GM12878 (cell line): ENCODE measurements around the gene TMEM37. TPM values are rescaled to one million over a fixed set of nuclear protein-coding genes. Genes with fewer than 3 reads are reported as not detected.

Source experiments
- ATAC-seq: fragments of 200-7000 bp; cut with Tn5 transposase; 3 replicates; pipeline ENCODE4 v1.9.1; 2020; ENCODE audit warnings: mild to moderate bottlenecking, moderate library complexity
- BruUV-seq: library from RNA; stranded (reverse); fragments of 400-500 nt; replicated peaks from 2 replicates; lab custom pipeline; 2021; lab: Mats Ljungman, UMichigan
- CTCF ChIA-PET: fragments of 300-600 bp; sonication (Branson Sonifier 250); formaldehyde crosslinking; extraction: SDS; loops from one replicate; lab custom pipeline; 2021; ENCODE audit warnings: inconsistent platforms; lab: Yijun Ruan, JAX
- POLR2A ChIA-PET: fragments of 350-600 bp; formaldehyde crosslinking; extraction: SDS; loops from one replicate; lab custom pipeline; 2021; ENCODE audit warnings: inconsistent platforms; lab: Charles Lee
- RAD21 ChIA-PET: fragments of 300-600 bp; sonication (Branson Sonifier 250); formaldehyde crosslinking; loops from one replicate; lab custom pipeline; 2023; ENCODE audit warnings: antibody characterized with exemption; ENCODE audit not compliant: unreplicated experiment; lab: Charles Lee
- SMC1A ChIA-PET: fragments of 300-600 bp; sonication (Branson Sonifier 250); formaldehyde crosslinking; loops from one replicate; lab custom pipeline; 2023; ENCODE audit not compliant: unreplicated experiment, uncharacterized antibody; lab: Charles Lee
- DNase-seq: peaks from one replicate; pipeline ENCODE4 v3.0.0-alpha.2; 2011; ENCODE audit warnings: low read depth, low spot score
- FAIRE-seq: peaks from 3 replicates; lab custom pipeline; 2011; peaks lifted over from hg19 to GRCh38; lab: Jason Lieb, UNC
- H2AFZ ChIP-seq: 2 replicates; pipeline ENCODE4 v1.6.0; 2011; ENCODE audit warnings: low read depth, low read length, control low read depth; ENCODE audit not compliant: control insufficient read depth
- H3K27ac ChIP-seq: 2 replicates; pipeline ENCODE4 v1.5.1; 2011; ENCODE audit warnings: control low read depth; ENCODE audit not compliant: control insufficient read depth, insufficient read depth
- H3K27me3 ChIP-seq, 2 experiments: replicated peaks in 1 of 2; 2 replicates each; pipeline versions ENCODE4 v1.6.0 to v1.6.1; 2011; ENCODE audit warnings: low read length in 1 of 2; ENCODE audit not compliant: control insufficient read depth in 2 of 2, insufficient read depth in 2 of 2
- H3K36me3 ChIP-seq, 2 experiments: 2 replicates each; pipeline ENCODE4 v1.5.1; 2011; ENCODE audit warnings: low read length in 1 of 2; ENCODE audit not compliant: control insufficient read depth in 2 of 2, insufficient read depth in 2 of 2
- H3K4me1 ChIP-seq: 2 replicates; pipeline ENCODE4 v1.6.1; 2011; ENCODE audit warnings: mild to moderate bottlenecking, low read length, moderate library complexity, mixed read lengths; ENCODE audit not compliant: control insufficient read depth, insufficient read depth
- H3K4me2 ChIP-seq: 2 replicates; pipeline ENCODE4 v1.6.0; 2011; ENCODE audit warnings: control low read depth; ENCODE audit not compliant: control insufficient read depth, insufficient read depth
- H3K4me3 ChIP-seq: fragments of 200-600 bp; sonication (generic); 2 replicates; pipeline ENCODE4 v1.5.1; 2016
- H3K79me2 ChIP-seq: 2 replicates; pipeline ENCODE4 v1.6.0; 2011; ENCODE audit warnings: low read length; ENCODE audit not compliant: control insufficient read depth, insufficient read depth
- H3K9ac ChIP-seq: 2 replicates; pipeline ENCODE4 v1.8.0; 2011; ENCODE audit warnings: low read length, control low read depth, mixed read lengths; ENCODE audit not compliant: control insufficient read depth, insufficient read depth
- H3K9me3 ChIP-seq: replicated peaks from 3 replicates; pipeline ENCODE4 v1.5.1; 2011; ENCODE audit warnings: mild to moderate bottlenecking, low read length; ENCODE audit not compliant: control insufficient read depth, insufficient read depth
- H4K20me1 ChIP-seq: 2 replicates; pipeline ENCODE4 v1.6.0; 2011; ENCODE audit not compliant: control insufficient read depth, insufficient read depth
- ATF7 ChIP-seq: fragments of 450-650 bp; IDR thresholded peaks from 2 replicates; pipeline ENCODE4 v1.6.1; 2016; ENCODE audit warnings: low read depth, mild to moderate bottlenecking
- BHLHE40 ChIP-seq, 2 experiments: fragments of 450-650 bp in 1 of 2; IDR thresholded peaks; 2 replicates each; pipeline ENCODE4 v1.6.1; 2011 to 2017; ENCODE audit warnings: low read depth in 2 of 2, borderline replicate concordance in 1 of 2, improper control_type of control experiment in 1 of 2, low read length in 1 of 2, mild to moderate bottlenecking in 1 of 2
- CHD4 ChIP-seq: fragments of 200-600 bp; sonication (generic); IDR thresholded peaks from 2 replicates; pipeline ENCODE4 v1.6.1; 2016; ENCODE audit warnings: mild to moderate bottlenecking
- HDAC6 ChIP-seq: fragments of 200-600 bp; sonication (generic); IDR thresholded peaks from one replicate; pipeline ENCODE4 v1.8.0; 2017; ENCODE audit warnings: antibody characterized with exemption; ENCODE audit not compliant: unreplicated experiment
- HDGF ChIP-seq: fragments of 450-650 bp; IDR thresholded peaks from 2 replicates; pipeline ENCODE4 v1.6.1; 2016; ENCODE audit warnings: antibody characterized with exemption
- IKZF2 ChIP-seq, 2 experiments: fragments of 450-650 bp; IDR thresholded peaks; 2 replicates each; pipeline ENCODE4 v1.6.1; 2017; ENCODE audit warnings: mild to moderate bottlenecking in 2 of 2, moderate library complexity in 2 of 2
- RELB ChIP-seq: fragments of 450-650 bp; IDR thresholded peaks from 2 replicates; pipeline ENCODE4 v1.6.1; 2017; ENCODE audit warnings: low read depth, mild to moderate bottlenecking, moderate library complexity
- RUNX3 ChIP-seq: IDR thresholded peaks from 2 replicates; pipeline ENCODE4 v1.6.1; 2012; ENCODE audit warnings: low read length, inconsistent platforms
- SREBF1 ChIP-seq: IDR thresholded peaks from 2 replicates; pipeline ENCODE4 v1.6.1; 2012; ENCODE audit warnings: mild to moderate bottlenecking, low read length
- TBL1XR1 ChIP-seq: IDR thresholded peaks from 2 replicates; pipeline ENCODE4 v1.6.1; 2012; ENCODE audit warnings: low read depth, low read length, improper control_type of control experiment
- TCF7 ChIP-seq: IDR thresholded peaks from 2 replicates; pipeline ENCODE4 v1.6.1; 2014; ENCODE audit warnings: antibody characterized with exemption, borderline replicate concordance
- ZNF274 ChIP-seq: IDR thresholded peaks from one replicate; pipeline ENCODE4 v1.8.0; 2011; ENCODE audit not compliant: insufficient read length, insufficient read depth
- WGBS: methylation state at CpG from one replicate; pipeline ENCODE4 v1.1.6; 2016; ENCODE audit warnings: low lambda C conversion rate; ENCODE audit not compliant: insufficient replicate concordance, insufficient coverage; ENCODE audit errors: missing lambda C conversion rate; 5-methylcytosine and 5-hydroxymethylcytosine counted together
- in situ Hi-C: fragments of 300-500 bp; cut with MboI; formaldehyde crosslinking; loops from 9 replicates; pipeline ENCODE4 v1.14.3; 2018; ENCODE audit warnings: mixed read lengths
- intact Hi-C: fragments of 100-400 bp; cut with micrococcal nuclease; formaldehyde crosslinking; loops from one replicate; pipeline ENCODE4 v1.14.2; 2022; ENCODE audit not compliant: unreplicated experiment
- polyA plus RNA-seq, 11 experiments: library from polyadenylated mRNA; depleted of rRNA in 4 of 11; unstranded in 6 of 11; stranded (reverse) in 5 of 11; fragments of >200 nt; fragmentation: Nextera tagmentation in 4 of 11; fragmentation: Illumina TruSeq in 1 of 11; extraction: Ambion mirVana in 4 of 11; extraction: Trizol in 1 of 11; gene quantifications; 1 replicate in 1 of 11; 2 replicates in 10 of 11; pipeline versions ENCODE4 v1.2.1 to v1.2.3, GENCODE V29; 2011 to 2016; ENCODE audit warnings: inconsistent platforms in 2 of 11, missing spikeins in 2 of 11, low read depth in 1 of 11
- total RNA-seq, 4 experiments: library from RNA; depleted of rRNA in 3 of 4; stranded (reverse); fragments of >200 nt in 3 of 4; fragmentation: Illumina TruSeq in 1 of 4; extraction: Trizol in 1 of 4; gene quantifications; 2 replicates each; pipeline versions ENCODE4 v1.2.1 to v1.2.3, GENCODE V29; 2013 to 2021
- TF ChIP-seq, protein P1 (sequence below): IDR thresholded peaks from 2 replicates; pipeline ENCODE4 v1.6.1; 2011; ENCODE audit warnings: low read depth, mild to moderate bottlenecking, low read length, moderate library complexity, borderline replicate concordance; ENCODE audit errors: extremely low read depth
- TF ChIP-seq, protein P2 (sequence below): IDR thresholded peaks from 2 replicates; pipeline ENCODE4 v1.6.1; 2012; ENCODE audit warnings: low read depth, low read length, improper control_type of control experiment

TMEM37 gene
- total and polyA plus RNA-seq, 10 of the 15 experiments (the other 5 are each of a cell fraction or from before 2014, with no cell fraction given), result 0.07 to 0.67 (median 0.24) TPM; not detected in 3

DNA sequence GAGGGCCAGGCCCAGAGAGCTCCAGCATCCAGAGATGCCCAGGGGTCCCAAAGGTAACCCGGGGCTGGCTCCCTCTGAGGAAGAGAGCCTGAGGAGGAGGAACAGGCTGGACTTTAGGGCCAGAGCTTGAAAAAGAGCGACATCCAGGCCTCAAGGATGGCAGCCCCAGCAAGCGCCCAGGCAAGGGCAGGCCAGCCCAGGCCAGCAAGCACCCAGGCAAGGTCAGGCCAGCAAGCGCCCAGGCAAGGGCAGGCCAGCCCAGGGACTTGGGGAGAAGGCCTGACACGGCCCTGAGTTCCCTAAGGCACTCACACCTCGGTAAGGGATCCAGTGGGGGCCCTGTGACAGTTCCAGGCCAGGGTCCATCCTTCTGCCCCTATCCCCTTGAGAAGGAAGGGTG is 34.5 kb upstream of the TMEM37 start (continued):
- no peak for TF ChIP-seq RELB
- TF ChIP-seq HDAC6, result no peak
- no peak for TF ChIP-seq ZNF274
- no peak for TF ChIP-seq ATF7
- no peak for TF ChIP-seq IKZF2 (IDR thresholded peaks at IDR 0.05)
- TF ChIP-seq HDGF, result no peak
- TF ChIP-seq, protein P1, sequence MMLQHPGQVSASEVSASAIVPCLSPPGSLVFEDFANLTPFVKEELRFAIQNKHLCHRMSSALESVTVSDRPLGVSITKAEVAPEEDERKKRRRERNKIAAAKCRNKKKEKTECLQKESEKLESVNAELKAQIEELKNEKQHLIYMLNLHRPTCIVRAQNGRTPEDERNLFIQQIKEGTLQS, result no peak
- no peak for TF ChIP-seq TCF7
- TF ChIP-seq, all 136 proteins: peak for 0

DNA sequence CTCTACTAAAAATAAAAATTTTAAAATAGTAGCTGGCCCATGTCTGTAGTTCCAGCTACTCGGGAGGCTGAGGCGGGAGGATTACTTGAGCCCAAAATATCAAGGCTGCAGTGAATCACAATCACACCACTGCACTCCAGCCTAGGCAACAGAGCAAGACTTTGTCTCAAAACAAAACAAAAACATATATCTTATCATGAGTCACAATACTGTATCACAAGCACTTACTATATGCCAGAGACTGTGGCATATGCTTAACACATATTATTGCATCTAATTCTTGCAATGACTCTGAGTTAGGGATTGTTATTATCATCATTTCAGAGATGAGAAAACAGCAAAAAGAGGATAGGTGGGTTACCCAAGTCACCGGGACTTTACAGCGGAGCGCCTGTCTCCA is 29.5 kb upstream of the TMEM37 start:
- CTCF ChIA-PET, result interaction anchor here (10.3 kb wide), 1 partner anchor 76 kb away, joined by 187 read pairs; no protein-coding TSS in a partner anchor
- H3K27ac ChIP-seq, result no peak overlapping the region
- H3K36me3 ChIP-seq, result no peaks in the 10 kb centered on the region
- H4K20me1 ChIP-seq, result no peaks in the 10 kb centered on the region
- DNase-seq (no peak), FAIRE-seq (no peak), ATAC-seq (no peak)
- no peaks in the 10 kb centered on the region for H3K4me1 ChIP-seq
- BruUV-seq, result no TSS peak
- H3K9me3 ChIP-seq, result no peaks in the 10 kb centered on the region
- RAD21 ChIA-PET, result no interaction called here
- no peaks in the 10 kb centered on the region for H3K79me2 ChIP-seq
- intact Hi-C loops (no loop called here), in situ Hi-C loops (no loop called here)
- H3K4me3 ChIP-seq, result no peak overlapping the region
- no peak overlapping the region for H3K4me2 ChIP-seq
- SMC1A ChIA-PET, result no interaction called here
- POLR2A ChIA-PET, result no interaction called here
- TF ChIP-seq CHD4 (no peak), HDAC6 (no peak), TBL1XR1 (no peak), RUNX3 (no peak), BHLHE40 (IDR thresholded peaks at IDR 0.05; ENCODE audit: borderline replicate concordance in 1 of 2, low read depth in 2 of 2, low read length in 1 of 2) (no peak), SREBF1 (no peak)
- TF ChIP-seq, protein P2, sequence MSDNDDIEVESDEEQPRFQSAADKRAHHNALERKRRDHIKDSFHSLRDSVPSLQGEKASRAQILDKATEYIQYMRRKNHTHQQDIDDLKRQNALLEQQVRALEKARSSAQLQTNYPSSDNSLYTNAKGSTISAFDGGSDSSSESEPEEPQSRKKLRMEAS, result no peak
- WGBS, result 53% methylated on average over 5 of the region's 5 CpGs
- no peaks in the 10 kb centered on the region for H3K27me3 ChIP-seq
- no peak overlapping the region for H2AFZ ChIP-seq
- no peak overlapping the region for H3K9ac ChIP-seq
